HG03354 (cell line): ENCODE data around the gene SPAAR.

Experiments used
- ATAC-seq: cut with Tn5 transposase; IDR thresholded peaks from one replicate; pipeline ENCODE4 v1.9.1; 2021; ENCODE audit warnings: mild to moderate bottlenecking; ENCODE audit not compliant: unreplicated experiment, poor library complexity, severe bottlenecking

Gene SPAAR

DNA sequence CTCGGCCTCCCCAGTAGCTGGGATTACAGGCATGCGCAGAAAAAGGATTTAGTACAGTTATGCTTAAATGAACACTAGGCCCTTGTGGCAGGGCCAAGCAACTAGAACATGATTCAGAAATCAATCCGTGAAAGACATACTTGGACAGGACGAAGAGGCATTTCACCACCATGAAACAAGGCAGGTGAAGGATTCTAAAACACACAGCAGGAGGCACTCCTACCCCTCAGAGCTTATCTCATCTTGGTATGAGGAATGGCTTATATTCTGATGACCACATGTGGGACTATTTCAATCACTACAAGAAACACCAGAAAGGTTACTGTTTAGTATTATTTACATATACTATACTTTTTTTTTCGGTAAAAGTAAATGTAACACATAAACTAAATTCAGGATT lies 33.0 kb downstream of the SPAAR start:
- ATAC-seq, result no peak

GRCh38 chr9:35944173-35944572 lies 34.9 kb downstream of the SPAAR start:
- ATAC-seq, result no peak

GRCh38 chr9:35944841-35945240 lies 35.6 kb downstream of the SPAAR start:
- ATAC-seq, result no peak

GRCh38 chr9:35945341-35946018 lies 36.2 kb downstream of the SPAAR start:
- ATAC-seq, result no peak

DNA sequence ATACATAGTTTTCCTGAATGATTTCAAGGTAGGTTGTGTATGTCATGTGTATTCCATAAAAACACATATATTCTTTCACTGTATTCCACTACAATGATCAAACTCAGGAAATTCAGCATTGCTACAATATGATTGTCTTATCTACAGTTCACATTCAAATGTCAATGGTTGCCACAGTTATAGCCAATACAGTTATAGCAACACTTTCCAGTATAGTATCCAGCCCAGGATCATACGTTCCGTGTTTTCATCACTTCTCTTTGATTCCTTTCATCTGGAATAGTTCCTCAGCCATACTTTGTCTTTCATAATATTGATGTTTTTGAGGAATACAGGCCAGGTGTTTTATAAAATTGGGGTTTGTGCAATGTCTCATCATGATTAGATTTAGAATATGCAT lies 39.2 kb downstream of the SPAAR start:
- no peak for ATAC-seq

DNA sequence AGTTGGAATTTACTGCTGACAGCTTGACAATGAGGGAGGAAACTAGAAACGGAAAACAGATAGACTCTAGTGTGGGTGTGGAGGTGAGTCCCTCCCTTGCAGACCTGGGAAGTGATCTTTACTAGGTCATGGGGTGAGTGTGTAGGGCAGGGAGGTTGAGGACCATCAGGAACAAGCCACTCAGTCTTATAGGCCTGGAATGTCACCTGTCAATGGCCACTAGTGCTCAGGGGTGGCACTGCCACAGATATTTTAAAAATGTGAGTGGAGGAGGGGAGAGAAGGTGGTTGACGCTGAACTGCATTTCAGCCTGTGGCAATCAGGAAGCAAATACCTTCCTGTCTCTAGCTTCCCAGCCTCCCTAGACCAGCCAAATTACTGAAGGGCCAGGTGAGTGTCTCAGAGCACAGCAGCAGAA lies 39.6 kb downstream of the SPAAR start:
- no peak for ATAC-seq

GRCh38 chr9:35951736-35952135 lies 42.4 kb downstream of the SPAAR start:
- ATAC-seq, result no peak

DNA sequence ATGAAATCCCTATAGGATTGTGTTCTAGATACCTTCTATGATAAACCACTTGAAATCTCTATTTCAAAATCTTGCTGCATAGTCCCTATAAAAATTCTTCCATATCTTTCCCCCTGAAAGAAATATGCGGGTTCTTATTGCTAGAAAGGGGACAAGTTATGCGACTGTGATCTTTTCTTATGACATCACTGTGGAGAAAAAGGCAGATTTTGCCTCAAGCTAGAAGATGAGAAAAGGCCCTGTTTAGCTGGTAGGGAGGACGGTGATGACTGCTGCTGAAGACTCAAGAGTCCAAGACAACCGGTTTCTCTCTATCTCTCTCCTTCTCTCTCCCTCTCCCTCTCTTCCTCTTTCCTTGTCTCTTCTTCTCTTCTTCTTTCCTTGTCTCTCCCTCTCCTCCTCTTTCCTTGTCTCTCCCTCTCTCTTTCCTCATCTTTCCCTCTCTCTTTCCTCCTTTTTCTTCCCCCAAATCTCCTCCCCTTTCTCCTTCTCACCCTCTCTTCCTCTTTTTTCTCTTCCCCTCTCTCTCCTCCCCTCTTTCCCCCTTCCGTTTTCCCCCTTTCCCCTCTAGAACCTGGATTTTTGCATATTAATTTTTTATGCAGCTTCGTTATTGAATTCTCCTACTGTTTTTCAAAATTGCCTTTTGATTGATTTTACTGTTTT lies 43.4 kb downstream of the SPAAR start:
- ATAC-seq, result no peak

- ATAC-seq, result no peak
Observed at GRCh38 chr9:35954942-35955546, 45.8 kb downstream of the SPAAR start.

DNA sequence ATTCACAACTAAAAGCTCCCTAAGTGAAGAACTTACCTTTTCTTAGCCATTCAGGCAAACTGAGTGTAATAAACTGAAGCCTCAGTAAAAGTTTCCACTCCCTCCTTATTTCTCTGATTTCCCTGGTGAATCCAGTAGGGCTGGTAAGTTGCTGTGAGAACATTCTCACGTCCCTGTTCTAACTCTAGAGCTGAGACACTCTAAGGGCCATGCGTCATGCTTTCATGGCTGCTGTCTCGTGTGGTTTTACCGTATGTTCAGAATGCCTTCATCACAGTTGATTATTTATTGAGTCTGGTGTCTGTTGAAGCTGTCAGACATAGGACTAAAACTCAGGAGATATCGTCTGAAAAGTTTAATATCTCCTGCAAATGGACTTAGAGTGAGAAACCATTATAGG lies 47.4 kb downstream of the SPAAR start:
- ATAC-seq, result no peak

- no peak for ATAC-seq
Observed at GRCh38 chr9:35958104-35958837, 49.0 kb downstream of the SPAAR start, which contains the start of gene OR2S2. TSS of gene OR2S2 (minus strand) at chr9:35958154. CDS start at chr9:35958098, 56 bp downstream.

- ATAC-seq, result no peak
Observed at GRCh38 chr9:35960039-35960655, 50.9 kb downstream of the SPAAR start.
